Dermis microvascular lymphatic vessel endothelial cell (primary cell): ENCODE results near the gene TANGO2. TPM values are rescaled to one million over a fixed set of nuclear protein-coding genes. Genes with fewer than 3 reads are reported as not detected.
A peak's percentile ranks its signal among the peaks of the same experiment; 100 is the strongest.
"Not testable (repeated sequence)": the region's sequence is repeated elsewhere in the genome, so short reads cannot be mapped to it uniquely, and the experiment has no call there.

Experiments used
- DNase-seq, 2 donors: peaks; one replicate each; pipeline versions ENCODE4 v3.0.0 to v3.0.0-alpha.2; 2010; ENCODE audit warnings: low read depth in 2 of 2
- total RNA-seq: library from RNA; depleted of rRNA; stranded (reverse); fragments of >200 nt; gene quantifications from 2 replicates; pipeline ENCODE4 v1.2.1, GENCODE V29; 2014

The TANGO2 gene
- total RNA-seq, 1 donor from 2014 or later: 40.1 TPM

DNA sequence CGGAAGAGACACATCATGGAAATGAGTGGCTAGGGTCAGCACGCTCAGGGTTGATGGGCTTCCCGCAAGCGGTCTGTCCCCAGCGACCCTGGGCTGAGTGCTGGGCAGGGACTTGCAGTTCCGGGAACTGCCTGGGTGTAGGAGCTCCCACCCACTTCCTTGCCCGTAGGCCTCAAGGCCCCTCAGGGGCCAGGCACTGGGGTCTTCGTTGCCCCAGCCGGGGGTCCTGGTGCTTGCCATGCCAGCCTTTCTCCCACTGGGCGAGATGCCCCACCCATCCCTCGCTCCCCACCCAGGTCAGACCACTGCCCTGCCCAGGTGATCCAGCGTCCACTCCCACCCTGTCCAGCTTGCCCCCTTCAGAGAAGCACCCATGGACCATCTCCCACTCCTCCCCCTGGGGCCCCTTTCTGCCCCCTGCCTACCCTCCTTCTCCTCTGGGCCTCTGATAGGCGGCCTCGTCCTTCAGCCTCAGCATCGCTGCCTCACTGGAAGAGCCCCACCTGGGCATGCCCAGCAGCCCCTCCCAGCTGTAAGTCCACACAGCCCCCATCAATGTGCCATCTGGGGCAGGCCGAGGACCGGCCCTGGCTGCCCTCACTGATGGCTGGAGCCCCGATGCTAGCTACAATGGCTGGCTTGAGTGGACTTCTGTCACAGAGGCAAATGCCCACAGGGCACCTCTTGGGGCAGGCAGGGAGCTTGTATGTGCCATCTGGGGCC lies 41.3 kb downstream of the TANGO2 start:
- DNase-seq: no peak

- DNase-seq: peak in 1 of 2 donors; percentile 70
Observed at GRCh38 chr22:20062766-20063083, 41.8 kb downstream of the TANGO2 start.

- DNase-seq: no peak
Observed at GRCh38 chr22:20063271-20064139, 42.6 kb downstream of the TANGO2 start.

DNA sequence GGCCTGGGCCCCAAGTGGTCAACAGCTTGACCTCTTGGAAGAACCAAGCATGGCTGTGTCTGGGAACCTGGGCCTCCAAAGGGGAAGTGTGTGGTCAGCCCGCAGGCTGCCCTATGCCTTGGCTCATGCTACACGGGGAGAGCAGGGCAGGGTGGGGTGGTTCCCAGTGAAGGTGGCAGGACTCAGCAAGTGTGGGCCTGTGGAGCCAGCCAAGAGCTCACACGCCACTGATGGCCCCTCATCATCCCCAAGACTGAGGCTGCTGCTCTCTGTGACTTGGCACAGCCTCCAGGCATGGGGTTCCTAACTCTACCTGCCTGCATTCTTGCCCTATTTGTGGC lies 43.2 kb downstream of the TANGO2 start:
- DNase-seq: no peak

DNA sequence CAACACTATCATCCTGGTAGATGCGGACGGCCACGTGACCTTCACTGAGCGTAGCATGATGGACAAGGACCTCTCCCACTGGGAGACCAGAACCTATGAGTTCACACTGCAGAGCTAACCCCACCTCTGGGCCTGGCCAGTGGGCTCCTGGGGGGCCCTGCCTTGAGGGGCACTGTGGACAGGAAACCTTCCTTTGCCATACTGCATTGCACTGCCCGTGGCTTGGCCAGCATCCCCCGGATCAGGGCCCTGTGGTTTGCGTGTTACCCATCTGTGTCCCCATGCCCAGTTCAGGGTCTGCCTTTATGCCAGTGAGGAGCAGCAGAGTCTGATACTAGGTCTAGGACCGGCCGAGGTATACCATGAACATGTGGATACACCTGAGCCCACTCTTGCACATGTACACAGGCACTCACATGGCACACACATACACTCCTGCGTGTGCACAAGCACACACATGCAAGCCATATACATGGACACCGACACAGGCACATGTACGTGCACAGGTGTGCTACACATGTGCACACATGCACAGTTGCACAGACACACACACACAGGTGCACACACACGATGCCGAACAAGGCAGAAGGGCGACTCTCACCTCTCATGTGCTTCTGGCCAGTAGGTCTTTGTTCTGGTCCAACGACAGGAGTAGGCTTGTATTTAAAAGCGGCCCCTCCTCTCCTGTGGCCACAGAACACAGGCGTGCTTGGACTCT lies 43.8 kb downstream of the TANGO2 start:
- no peak for DNase-seq

DNA sequence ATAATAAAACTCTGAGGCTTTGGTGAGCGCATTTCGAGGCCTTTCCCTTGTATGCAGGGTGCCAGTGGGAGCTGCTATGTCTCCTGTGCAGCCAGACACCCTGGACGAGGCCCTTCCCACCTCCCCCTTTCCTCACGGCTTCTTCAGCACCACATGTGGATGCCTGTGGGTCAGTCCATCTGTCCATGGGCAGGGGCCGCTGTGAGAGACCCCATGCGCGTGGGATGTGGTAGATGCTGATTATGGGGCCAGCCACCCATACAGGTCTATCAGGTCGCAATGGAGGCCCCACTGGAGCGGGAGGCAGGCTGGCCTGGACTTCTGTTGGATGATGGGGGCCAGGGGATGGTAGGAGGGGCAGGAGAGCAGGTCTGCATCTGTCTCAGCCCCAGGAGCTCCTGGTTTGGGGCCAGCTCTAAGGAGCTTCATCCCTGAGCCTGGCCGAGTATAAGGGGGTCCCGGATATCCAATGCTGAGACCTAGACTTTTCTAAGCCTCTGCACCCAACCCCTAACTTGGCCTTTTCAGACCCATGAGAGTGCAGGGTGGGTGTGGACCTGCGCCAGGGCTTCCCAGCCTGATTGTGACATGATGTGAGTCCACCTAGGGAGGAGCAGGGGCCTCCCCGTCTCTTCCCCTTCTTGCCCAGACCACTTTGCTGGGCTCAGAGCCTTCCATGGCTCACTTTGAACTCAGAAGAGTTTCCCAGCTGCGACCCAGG lies 45.1 kb downstream of the TANGO2 start:
- DNase-seq: no peak

DNA sequence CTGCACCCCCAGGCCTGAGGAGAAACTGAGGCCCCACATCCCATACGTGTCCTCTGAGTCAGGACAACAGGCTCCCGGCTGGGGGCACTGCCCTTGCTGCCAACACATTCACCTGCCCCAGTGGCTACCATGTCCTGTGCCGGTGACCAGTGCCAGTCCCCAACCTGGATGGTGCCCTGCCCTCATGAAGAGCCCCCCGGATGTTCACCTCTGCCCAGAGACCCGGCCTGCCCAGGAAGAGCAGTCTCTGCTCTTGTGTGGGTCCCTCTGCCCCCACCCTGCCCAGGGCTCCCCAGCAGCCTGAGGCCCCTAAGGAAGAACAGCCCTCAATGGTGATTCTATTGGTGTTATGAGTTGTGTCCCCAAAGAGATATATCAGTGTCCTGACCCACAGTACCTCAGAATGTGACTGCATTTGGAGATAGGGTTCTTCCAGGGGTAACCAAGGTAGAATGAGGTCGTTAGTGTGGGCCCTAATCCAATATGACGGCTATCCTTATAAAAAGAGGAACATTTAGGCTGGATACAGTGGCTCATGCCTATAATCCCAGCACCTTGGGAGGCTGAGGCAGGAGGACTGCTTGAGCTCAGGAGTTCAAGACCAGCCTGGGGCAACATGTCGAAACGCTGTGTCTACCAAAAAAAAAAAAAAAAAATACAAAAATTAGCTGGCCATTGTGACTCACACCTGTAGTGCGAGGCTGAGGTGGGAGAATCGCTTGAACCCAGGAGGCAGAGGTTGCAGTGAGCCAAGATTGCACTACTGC lies 45.9 kb downstream of the TANGO2 start:
- no peak for DNase-seq

DNA sequence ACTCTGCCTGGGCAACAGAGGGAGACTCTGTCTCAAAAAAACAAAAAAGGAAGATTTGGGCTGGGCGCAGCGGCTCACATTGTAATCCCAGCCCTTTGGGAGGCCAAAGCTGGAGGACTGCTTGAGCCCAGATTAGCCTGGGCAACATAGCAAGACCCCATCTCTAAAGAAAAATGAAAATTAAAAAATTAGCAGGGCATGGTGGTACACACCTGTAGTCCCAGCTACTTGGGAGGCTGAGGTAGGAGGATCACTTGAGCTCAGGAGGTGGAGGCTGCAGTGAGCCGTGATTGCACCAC lies 46.4 kb downstream of the TANGO2 start:
- not testable (repeated sequence) for DNase-seq

DNA sequence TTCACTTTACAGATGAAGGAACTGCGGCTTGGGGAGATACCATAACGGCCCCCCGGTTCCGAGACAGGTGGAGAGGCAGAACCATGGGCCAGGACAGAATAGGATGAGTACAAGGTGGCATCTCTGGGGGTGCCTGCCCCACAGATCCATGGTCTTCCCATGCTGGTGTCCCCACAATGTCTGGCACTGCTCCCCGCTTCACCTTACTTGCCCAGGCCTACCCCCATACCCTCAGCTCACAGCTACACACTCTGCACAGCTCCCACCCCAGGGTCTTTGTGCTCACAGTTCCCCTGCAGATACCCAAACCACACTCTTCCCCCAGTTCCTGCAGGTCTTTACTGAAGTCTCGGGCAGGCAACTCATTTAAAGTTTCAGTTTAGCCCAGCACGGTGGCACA lies 47.7 kb downstream of the TANGO2 start:
- no peak for DNase-seq

- no peak for DNase-seq
Observed at GRCh38 chr22:20069331-20070042, 48.6 kb downstream of the TANGO2 start.

GRCh38 chr22:20071524-20071972 lies 50.6 kb downstream of the TANGO2 start:
- DNase-seq: no peak

DNA sequence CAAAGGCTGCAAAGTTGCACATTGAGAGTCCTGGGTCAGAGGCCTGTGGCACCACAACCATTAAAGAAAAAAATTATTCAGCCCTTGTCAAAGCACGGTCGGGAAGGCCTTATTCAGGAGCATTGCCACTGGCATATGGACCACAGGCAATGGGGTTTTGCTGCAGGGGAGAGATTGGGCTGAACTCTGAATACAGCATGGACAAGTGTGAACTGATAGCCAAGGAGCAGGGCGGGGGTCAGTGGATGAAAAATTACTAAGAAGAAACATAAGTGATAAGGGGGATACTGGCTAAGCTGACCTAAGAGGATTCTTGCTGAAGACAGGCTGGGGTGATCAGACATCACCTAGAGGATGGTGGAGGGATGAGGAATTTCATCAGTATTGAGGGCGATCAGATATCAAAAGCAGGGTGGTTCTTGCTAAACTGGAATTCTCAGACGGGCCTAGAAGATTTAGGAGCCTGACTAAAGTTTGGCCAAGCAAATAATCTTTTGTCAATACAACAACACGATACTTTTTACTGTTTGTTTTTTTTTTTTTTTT lies 55.8 kb downstream of the TANGO2 start:
- no peak for DNase-seq

- DNase-seq: peak; percentile 82 to 95
Observed at GRCh38 chr22:20079745-20080444, 59.0 kb downstream of the TANGO2 start, which contains the start of gene DGCR8. TSS of gene DGCR8 (plus strand) at chr22:20080241. CDS start at chr22:20085964, 5,723 bp downstream.

DNA sequence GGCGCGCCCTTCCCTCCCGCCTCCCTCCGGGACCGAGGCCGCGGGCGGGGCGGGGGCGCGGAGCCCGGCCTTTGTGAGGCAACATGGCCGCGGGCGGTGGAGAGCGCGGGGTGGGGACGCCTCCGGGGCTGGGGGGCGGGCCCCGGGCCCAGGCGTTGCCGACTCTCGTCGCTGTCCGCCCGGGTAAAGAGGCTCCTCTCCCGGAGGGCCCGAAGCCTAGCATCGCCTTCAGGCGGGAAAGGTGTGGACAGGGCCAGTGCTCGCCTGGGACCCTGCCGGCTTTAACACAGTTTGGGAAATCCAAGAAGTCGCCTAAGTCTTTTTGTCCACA lies 59.5 kb downstream of the TANGO2 start:
- DNase-seq: peak in 1 of 2 donors; percentile 62

- peak; percentile 9 to 66 for DNase-seq
Observed at GRCh38 chr22:20080776-20081654, 60.1 kb downstream of the TANGO2 start.

DNA sequence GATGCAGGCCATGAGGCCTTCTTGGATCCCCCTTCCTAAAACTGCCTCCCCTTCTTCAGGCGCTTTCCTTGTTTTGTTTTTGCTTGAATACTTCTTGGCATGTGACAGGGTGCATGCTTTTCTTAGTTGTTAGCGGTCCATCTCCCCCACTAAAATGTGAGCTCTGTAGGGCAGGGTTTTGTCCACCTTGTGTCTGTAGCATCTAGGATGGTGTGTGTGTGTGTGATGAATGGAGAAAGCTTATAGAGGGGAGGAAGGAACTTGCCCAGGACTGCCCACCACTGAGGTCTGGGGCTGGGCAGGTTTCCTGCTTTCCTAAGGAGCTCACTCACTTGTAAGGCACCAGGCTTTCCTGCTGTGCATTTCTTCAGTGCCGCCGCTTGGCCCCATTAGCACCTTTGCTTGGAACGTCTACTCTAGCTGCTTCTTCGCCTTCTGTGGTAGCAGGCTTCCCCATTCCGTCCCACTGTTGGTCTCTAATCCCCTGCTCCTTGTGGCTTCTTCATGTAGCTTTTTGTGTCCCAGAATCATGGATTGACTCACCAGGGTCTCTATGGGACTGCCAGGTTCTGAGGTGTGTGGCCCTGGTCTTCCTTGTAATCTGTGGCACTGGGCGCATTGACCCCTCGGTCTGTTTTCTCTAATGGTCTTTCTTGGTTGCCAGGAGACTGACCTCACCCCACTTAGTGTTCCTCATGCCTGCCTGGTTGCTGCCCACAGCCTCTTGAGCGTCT lies 62.4 kb downstream of the TANGO2 start:
- DNase-seq: no peak

- DNase-seq: no peak
Observed at GRCh38 chr22:20083891-20084546, 63.1 kb downstream of the TANGO2 start.
